Renal pelvis (tissue), 4 donors: ENCODE measurements around the gene GAP43. TPM values are rescaled to one million over a fixed set of nuclear protein-coding genes. Genes with fewer than 3 reads are reported as not detected.

Source experiments
- DNase-seq: peaks from one replicate; pipeline ENCODE4 v3.0.0-alpha.2; 2013
- polyA plus RNA-seq, 3 donors: library from polyadenylated mRNA; unstranded; fragments of 120-200 nt; gene quantifications; one replicate each; pipeline ENCODE4 v1.2.1, GENCODE V29; 2013; ENCODE audit not compliant: insufficient read length in 3 of 3

The GAP43 gene
- polyA plus RNA-seq, 3 donors, result 0.36 to 1.00 (median 0.60) TPM

GRCh38 chr3:115660646-115661337 is 37.5 kb downstream of the GAP43 start:
- DNase-seq, result no peak

GRCh38 chr3:115662356-115662755 is 39.0 kb downstream of the GAP43 start:
- no peak for DNase-seq

DNA sequence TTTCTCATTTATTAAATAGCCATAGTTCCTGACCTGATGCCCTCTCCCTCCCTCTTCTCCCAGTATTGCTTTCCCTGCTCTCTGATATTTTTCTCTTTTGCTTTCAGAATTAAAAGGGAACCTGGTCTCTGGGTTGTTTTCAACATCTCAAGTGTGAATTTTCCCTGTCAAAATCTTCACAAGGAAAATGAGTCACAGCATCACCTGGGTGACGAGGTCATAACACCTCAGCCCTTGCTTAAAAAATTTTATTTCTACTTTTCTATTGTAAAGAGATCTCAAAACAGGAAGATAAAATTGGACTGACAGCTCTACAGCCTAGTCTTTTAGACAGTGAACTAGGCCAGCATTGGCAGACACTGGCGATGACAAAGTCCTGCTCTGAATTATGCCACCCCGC is 40.1 kb downstream of the GAP43 start:
- no peak for DNase-seq

GRCh38 chr3:115666081-115666480 is 42.8 kb downstream of the GAP43 start:
- no peak for DNase-seq

DNA sequence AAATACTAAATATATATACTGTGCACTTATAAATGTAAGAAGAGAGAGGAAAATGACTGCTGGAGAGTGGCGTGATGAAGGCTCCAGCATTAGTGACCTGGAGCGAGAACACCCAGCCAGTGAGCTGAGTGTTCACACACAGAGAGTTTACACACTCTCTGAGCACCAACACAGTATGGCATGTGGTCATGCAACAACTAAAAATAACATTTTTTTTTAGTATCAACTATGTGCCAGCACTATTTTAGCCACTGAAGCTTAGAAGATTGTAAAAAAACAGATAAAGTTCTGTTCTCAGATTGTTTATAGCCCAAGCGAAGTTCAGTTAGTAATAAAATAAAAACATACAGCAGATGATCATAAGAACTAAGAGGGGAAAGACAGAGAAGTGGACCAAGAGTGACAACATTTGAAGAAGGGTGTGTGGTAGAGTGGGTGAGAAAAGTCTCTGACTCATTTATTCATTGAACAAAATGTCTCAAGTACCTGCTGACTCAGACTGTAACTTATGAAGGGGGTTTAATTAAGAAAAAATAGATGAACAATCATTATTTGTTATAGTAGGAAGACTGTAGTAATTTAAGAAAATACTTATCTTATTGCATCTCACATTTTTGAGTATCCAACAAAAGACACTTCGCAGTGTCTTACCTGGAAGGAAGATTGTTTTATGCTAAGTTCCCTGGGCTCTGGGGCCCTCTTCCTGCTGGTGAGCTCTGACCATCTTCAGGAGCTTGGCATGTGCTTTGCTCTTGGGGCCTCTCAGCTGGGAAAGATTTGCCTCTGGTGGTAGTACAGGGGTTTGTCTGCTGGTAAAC is 43.8 kb downstream of the GAP43 start:
- DNase-seq, result no peak

- DNase-seq, result no peak
Measured at GRCh38 chr3:115667738-115668065, 44.4 kb downstream of the GAP43 start.

GRCh38 chr3:115670911-115671310 is 47.6 kb downstream of the GAP43 start:
- DNase-seq, result no peak

GRCh38 chr3:115671761-115672455 is 48.6 kb downstream of the GAP43 start:
- DNase-seq, result no peak

- DNase-seq, result no peak
Measured at GRCh38 chr3:115673881-115674280, 50.6 kb downstream of the GAP43 start.

- DNase-seq, result no peak
Measured at GRCh38 chr3:115676336-115676735, 53.0 kb downstream of the GAP43 start.

DNA sequence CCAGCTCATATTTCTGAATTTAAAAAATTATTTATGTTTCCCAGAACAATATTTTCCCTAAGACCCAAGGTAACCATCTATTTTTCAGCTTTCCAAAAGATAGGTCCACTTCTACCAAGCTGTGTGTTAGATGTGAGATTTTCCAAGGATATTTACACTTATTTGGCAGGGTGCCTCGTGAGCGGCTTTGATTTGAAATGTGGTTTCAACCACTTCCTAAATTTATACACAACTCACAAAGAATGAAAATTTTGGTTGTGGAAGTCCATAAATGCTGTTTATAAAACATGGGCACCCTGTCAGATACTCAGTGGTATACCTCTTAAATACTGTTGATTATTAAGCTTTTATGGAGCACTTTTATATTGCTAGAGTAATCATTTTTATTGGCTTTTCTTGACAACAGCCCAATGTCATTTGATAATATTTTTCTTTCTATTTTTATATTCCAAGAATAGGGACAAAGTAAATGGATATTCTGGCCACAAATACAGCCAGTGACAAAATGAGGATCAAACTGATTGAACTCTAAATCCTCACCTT is 57.6 kb downstream of the GAP43 start:
- no peak for DNase-seq

DNA sequence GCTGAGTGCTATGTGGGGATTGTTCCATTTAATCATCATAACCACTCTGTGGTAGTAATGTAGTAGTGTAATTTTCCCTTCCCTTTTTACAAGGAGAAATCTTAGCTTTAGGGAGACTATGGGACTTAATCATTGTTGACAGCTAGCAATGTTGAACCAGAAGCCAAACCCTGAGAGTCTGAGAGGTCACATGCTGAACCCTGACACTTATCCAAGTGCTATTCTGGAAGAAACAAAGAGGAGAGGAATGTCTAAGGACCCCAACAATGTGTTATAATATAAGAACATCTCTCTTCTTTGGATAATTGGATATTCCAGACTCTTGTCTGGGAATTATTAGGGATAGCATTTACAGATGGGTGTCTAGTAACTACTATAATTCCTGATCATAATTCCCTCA is 58.4 kb downstream of the GAP43 start:
- no peak for DNase-seq

DNA sequence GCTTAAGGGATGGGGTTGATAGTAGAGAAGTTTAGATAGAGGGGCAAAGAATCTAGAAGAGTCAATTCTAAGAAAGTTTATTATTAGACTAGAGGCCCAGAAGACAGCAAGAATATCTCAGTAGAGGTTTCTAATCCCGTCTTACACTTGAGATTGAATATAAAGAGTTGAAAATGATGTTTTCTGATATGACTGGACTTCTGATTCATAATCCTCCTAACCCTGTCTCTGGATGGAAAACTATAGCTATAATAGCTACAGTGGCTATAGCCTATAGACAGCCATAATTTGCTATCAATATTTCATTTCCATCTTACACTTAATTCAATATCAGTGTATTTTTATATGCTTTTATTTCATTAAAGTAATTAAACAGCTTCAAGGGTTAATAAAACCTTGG is 60.0 kb downstream of the GAP43 start:
- DNase-seq, result no peak

DNA sequence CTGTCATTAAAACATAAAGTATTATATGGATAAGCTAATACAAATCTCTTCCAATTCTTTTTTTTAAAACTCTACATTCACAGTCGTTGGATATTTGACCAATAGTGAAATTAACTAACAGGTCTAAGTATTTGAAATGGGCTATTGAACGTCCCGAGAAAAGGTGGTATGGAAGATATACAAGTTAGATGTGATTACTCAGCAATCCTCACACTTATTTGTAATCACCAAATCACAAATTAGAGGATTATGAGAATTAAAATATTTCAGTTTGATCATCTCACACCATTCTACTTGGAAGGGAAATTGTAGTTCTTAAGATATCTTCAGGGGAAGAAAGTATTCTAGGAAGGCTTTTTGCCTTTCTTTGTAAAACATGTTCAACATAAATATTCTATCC is 60.5 kb downstream of the GAP43 start:
- no peak for DNase-seq

GRCh38 chr3:115685097-115685496 is 61.8 kb downstream of the GAP43 start:
- no peak for DNase-seq

- DNase-seq, result no peak
Measured at GRCh38 chr3:115687721-115688120, 64.4 kb downstream of the GAP43 start.

DNA sequence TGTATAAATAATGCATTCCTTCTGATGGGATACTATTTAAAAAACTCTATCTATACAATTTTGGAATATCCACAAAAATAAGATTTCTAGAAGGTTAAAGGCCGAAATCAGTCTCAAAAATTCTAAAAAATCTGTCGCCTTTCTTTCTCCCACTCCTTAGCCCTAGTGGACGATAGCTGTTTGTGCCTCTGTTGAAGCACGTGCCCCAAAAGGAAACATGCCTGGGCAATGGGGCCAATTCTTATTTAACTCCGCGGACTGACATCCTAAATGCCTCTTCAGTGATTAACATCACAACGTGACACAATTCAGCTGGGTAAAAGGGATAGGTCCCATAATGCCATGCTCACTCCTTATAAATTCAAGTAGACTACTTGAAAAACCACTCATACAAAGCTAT is 65.1 kb downstream of the GAP43 start:
- DNase-seq, result no peak

- no peak for DNase-seq
Measured at GRCh38 chr3:115689928-115690327, 66.6 kb downstream of the GAP43 start.

- no peak for DNase-seq
Measured at GRCh38 chr3:115691964-115692363, 68.7 kb downstream of the GAP43 start.

- DNase-seq, result peak; percentile 71
Measured at GRCh38 chr3:115692887-115693524, 69.7 kb downstream of the GAP43 start.

DNA sequence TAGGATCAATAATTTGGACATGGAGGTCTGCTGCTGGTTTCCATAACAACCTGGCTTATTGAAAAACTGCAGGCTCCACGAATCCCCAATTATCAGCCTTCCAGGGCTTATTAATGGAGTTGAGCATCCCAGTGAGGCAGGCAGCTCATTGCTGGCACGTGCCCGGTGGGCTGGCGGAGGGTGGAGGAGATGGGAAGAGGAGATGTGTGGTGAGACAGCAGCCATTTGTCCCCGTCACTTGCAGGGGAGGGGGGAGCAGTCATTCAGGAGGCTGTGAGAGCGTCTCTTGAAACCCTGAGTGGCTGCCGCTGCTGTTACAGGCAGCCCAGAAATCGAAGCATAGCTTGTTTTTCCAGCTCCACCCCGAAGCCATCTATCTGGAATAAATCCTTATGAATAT is 70.6 kb downstream of the GAP43 start:
- DNase-seq, result no peak

- no peak for DNase-seq
Measured at GRCh38 chr3:115695090-115695489, 71.8 kb downstream of the GAP43 start.
